Endothelial cell of umbilical vein (primary cell): ENCODE measurements around the gene IRF2. TPM values are rescaled to one million over a fixed set of nuclear protein-coding genes. Genes with fewer than 3 reads are reported as not detected.

Experiments
- BruUV-seq: library from RNA; stranded (reverse); fragments of 400-500 nt; replicated peaks from 2 replicates; lab custom pipeline; 2021; lab: Mats Ljungman, UMichigan
- CTCF ChIA-PET: fragments of 300-600, 350-600 bp; sonication (Branson Sonifier 250); formaldehyde crosslinking; loops from one replicate; lab custom pipeline; 2021; ENCODE audit warnings: antibody characterized with exemption, inconsistent platforms; lab: Charles Lee
- POLR2A ChIA-PET: fragments of 300-600, 350-600 bp; sonication (Branson Sonifier 250); formaldehyde crosslinking; loops from one replicate; lab custom pipeline; 2021; ENCODE audit warnings: antibody characterized with exemption, inconsistent platforms; lab: Charles Lee
- DNase-seq: peaks from one replicate; pipeline ENCODE4 v3.0.0-alpha.2; 2011; ENCODE audit warnings: low read depth, low spot score
- FAIRE-seq: peaks from 2 replicates; lab custom pipeline; 2011; peaks lifted over from hg19 to GRCh38; lab: Jason Lieb, UNC
- H2AFZ ChIP-seq: 2 replicates; pipeline ENCODE4 v1.6.0; 2012; ENCODE audit warnings: low read depth, low read length, control low read depth, inconsistent platforms
- H3K27ac ChIP-seq: 2 replicates; pipeline ENCODE4 v1.5.1; 2011; ENCODE audit warnings: low read depth, mild to moderate bottlenecking, control low read depth, low read length, moderate library complexity; ENCODE audit not compliant: insufficient read depth
- H3K27me3 ChIP-seq, 2 experiments: 2 replicates each; pipeline versions ENCODE4 v1.6.0 to v1.6.1; 2011; ENCODE audit warnings: low read length in 2 of 2, mixed read lengths in 1 of 2; ENCODE audit not compliant: control insufficient read depth in 2 of 2, insufficient read depth in 2 of 2
- H3K36me3 ChIP-seq, 2 experiments: 2 replicates in 1 of 2; 3 replicates in 1 of 2; pipeline ENCODE4 v1.5.1; 2011; ENCODE audit warnings: low read length in 2 of 2, mild to moderate bottlenecking in 1 of 2, moderate library complexity in 1 of 2; ENCODE audit not compliant: control insufficient read depth in 2 of 2, insufficient read depth in 2 of 2; ENCODE audit errors: extremely low read depth in 1 of 2
- H3K4me1 ChIP-seq: 3 replicates; pipeline ENCODE4 v1.5.1; 2011; ENCODE audit warnings: mild to moderate bottlenecking, low read length; ENCODE audit not compliant: control insufficient read depth, insufficient read depth; ENCODE audit errors: extremely low read depth
- H3K4me2 ChIP-seq: 2 replicates; pipeline ENCODE4 v1.6.1; 2011; ENCODE audit warnings: low read length, control low read depth, mixed read lengths; ENCODE audit not compliant: insufficient read depth
- H3K4me3 ChIP-seq, 3 experiments: fragments of 200-600 bp in 1 of 3; sonication (generic), shearing (Covaris generic) in 1 of 3; replicated peaks in 1 of 3; 2 replicates each; pipeline ENCODE4 v1.5.1; 2011 to 2016; ENCODE audit warnings: control low read depth in 3 of 3, low read length in 3 of 3, mild to moderate bottlenecking in 2 of 3, inconsistent platforms in 1 of 3, low read depth in 1 of 3, moderate library complexity in 1 of 3; ENCODE audit not compliant: insufficient read depth in 1 of 3
- H3K79me2 ChIP-seq: 2 replicates; pipeline ENCODE4 v1.6.0; 2012; ENCODE audit warnings: low read length, inconsistent platforms; ENCODE audit not compliant: control insufficient read depth, insufficient read depth
- H3K9ac ChIP-seq: replicated peaks from 2 replicates; pipeline ENCODE3; 2011; ENCODE audit warnings: low read length, control low read depth; ENCODE audit not compliant: insufficient read depth; ENCODE audit errors: extremely low read depth
- H3K9me1 ChIP-seq: replicated peaks from 3 replicates; pipeline ENCODE4 v1.6.0; 2011; ENCODE audit warnings: mild to moderate bottlenecking, low read length; ENCODE audit not compliant: control insufficient read depth, insufficient read depth; ENCODE audit errors: extremely low read depth
- H3K9me3 ChIP-seq: replicated peaks from 2 replicates; pipeline ENCODE4 v1.5.1; 2012; ENCODE audit warnings: low read length, inconsistent platforms; ENCODE audit not compliant: control insufficient read depth, insufficient read depth
- H4K20me1 ChIP-seq: replicated peaks from 2 replicates; pipeline ENCODE3; 2011; ENCODE audit warnings: mild to moderate bottlenecking, low read length; ENCODE audit not compliant: control insufficient read depth, insufficient read depth; ENCODE audit errors: extremely low read depth
- EZH2 ChIP-seq: IDR thresholded peaks from 2 replicates; pipeline ENCODE4 v1.6.1; 2012; ENCODE audit warnings: borderline replicate concordance, low read depth, mild to moderate bottlenecking, moderate library complexity, low read length, inconsistent platforms; ENCODE audit not compliant: severe bottlenecking
- FOS ChIP-seq: IDR thresholded peaks from 2 replicates; pipeline ENCODE4 v1.6.1; 2011; ENCODE audit warnings: mild to moderate bottlenecking, low read length, moderate library complexity, borderline replicate concordance; ENCODE audit not compliant: insufficient read depth
- GATA2 ChIP-seq: IDR thresholded peaks from 2 replicates; pipeline ENCODE4 v1.7.0; 2011; ENCODE audit warnings: low read depth, mild to moderate bottlenecking, moderate library complexity, mixed read lengths, low read length; ENCODE audit not compliant: insufficient read length, insufficient read depth
- JUN ChIP-seq: IDR thresholded peaks from 2 replicates; pipeline ENCODE4 v1.6.1; 2011; ENCODE audit warnings: borderline replicate concordance, low read depth; ENCODE audit not compliant: insufficient read length, insufficient read depth
- MYC ChIP-seq: IDR thresholded peaks from one replicate; pipeline ENCODE4 v1.6.1; 2011; ENCODE audit warnings: mild to moderate bottlenecking, low read depth, low read length
- POLR2A ChIP-seq: IDR thresholded peaks from 2 replicates; pipeline ENCODE4 v1.6.1; 2012; ENCODE audit warnings: low read depth, mild to moderate bottlenecking, control low read depth, low read length
- POLR2AphosphoS5 ChIP-seq: IDR thresholded peaks from 2 replicates; pipeline ENCODE4 v1.6.1; 2012; ENCODE audit warnings: low read depth, mild to moderate bottlenecking, control low read depth, low read length, moderate library complexity; ENCODE audit not compliant: insufficient read depth
- dilution Hi-C: fragments of 300-500 bp; cut with MboI; formaldehyde crosslinking; loops from one replicate; pipeline ENCODE4 v1.15.0; 2019; ENCODE audit warnings: low sequenced_read_pairs; ENCODE audit not compliant: extremely low pct_ligation_motif_present
- intact Hi-C: fragments of 100-400 bp; cut with micrococcal nuclease; formaldehyde crosslinking; loops from one replicate; pipeline ENCODE4 v1.10.0; 2022
- polyA plus RNA-seq, 4 experiments: library from polyadenylated mRNA; depleted of rRNA in 3 of 4; stranded (reverse) in 3 of 4; unstranded in 1 of 4; fragments of >200 nt; gene quantifications; 2 replicates each; pipeline versions ENCODE4 v1.2.1 to v1.2.3, GENCODE V29; 2011 to 2012; ENCODE audit warnings: missing spikeins in 1 of 4
- total RNA-seq: library from RNA; stranded (reverse); gene quantifications from 2 replicates; pipeline ENCODE4 v1.2.3, GENCODE V29; 2021
- TF ChIP-seq, protein P1 (sequence below), 2 donors: IDR thresholded peaks; 1 replicate in 1 of 2; 2 replicates in 1 of 2; pipeline ENCODE4 v1.5.1; 2011; ENCODE audit warnings: low read length in 2 of 2, mild to moderate bottlenecking in 2 of 2, moderate library complexity in 2 of 2, control low read depth in 1 of 2, inconsistent platforms in 1 of 2, low read depth in 1 of 2; ENCODE audit not compliant: insufficient read depth in 1 of 2; ENCODE audit errors: extremely low read depth in 1 of 2
- TF ChIP-seq, protein P2 (sequence below): IDR thresholded peaks from 2 replicates; pipeline ENCODE4 v1.6.1; 2011; ENCODE audit not compliant: insufficient read depth, insufficient read length

IRF2 gene
- total and polyA plus RNA-seq, 2 donors (not counting 3 experiments of a cell fraction or from before 2014, with no cell fraction given) = 26.9 to 27.6 TPM

DNA sequence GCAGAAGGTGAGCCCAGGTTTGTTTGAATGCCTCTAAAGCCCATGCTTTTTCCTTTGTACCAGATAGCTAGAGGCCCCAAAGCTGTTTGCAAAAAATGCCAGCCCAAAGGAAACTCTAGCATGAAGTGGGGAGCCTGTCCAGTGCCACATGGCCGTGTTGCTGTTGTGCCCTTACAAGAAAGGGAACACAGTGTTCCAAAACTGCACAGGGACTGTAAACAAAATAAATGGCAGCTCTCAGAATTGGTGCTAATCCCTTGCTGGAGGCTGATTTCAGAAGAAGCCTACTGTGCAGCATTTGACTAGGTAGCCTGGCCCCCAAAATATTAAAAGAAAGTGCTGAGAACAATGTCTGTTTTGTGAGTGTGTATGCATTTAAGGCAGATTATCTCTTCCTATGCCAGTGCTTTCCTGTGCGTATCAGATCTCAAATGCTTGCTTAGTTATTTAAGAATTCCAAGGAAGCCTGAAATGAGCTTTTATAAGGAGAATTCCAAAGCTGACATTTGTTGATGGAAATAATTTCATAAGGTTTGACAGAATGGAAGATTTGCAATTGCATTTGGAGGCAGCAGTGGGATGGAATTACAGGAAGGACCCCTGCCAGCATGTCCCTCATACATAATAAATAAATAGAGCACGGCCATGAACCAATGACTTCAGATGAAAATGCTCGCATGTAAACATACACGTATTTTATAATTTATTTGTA lies 115.7 kb downstream of the IRF2 start:
- ChIA-PET CTCF (interaction anchor here (1.4 to 1.8 kb wide), 3 partner anchors 13 to 95 kb away, joined by 5 to 6 read pairs (median 6); no protein-coding TSS in a partner anchor), POLR2A (interaction anchor here (0.9 kb wide), 1 partner anchor 12 kb away, joined by 3 read pairs; no protein-coding TSS in a partner anchor)
- DNase-seq (no peak), FAIRE-seq (no peak)
- BruUV-seq = no TSS peak
- Histone ChIP-seq H2AFZ (peak overlapping the region; percentile 16), H3K4me1 (peaks cover 13% of the 10 kb centered on the region), H3K36me3 (no peaks in the 10 kb centered on the region), H3K4me2 (no peak overlapping the region), H3K27me3 (no peaks in the 10 kb centered on the region), H3K79me2 (no peaks in the 10 kb centered on the region), H3K4me3 (no peak overlapping the region), H3K9me3 (no peaks in the 10 kb centered on the region), H3K9ac (no peak overlapping the region), H4K20me1 (no peaks in the 10 kb centered on the region), H3K27ac (no peak overlapping the region), H3K9me1 (no peaks in the 10 kb centered on the region)
- dilution Hi-C loops = no loop called here
- intact Hi-C loops = no loop called here
- no peak for TF ChIP-seq POLR2A
- no peak for TF ChIP-seq FOS
- TF ChIP-seq, protein P1, sequence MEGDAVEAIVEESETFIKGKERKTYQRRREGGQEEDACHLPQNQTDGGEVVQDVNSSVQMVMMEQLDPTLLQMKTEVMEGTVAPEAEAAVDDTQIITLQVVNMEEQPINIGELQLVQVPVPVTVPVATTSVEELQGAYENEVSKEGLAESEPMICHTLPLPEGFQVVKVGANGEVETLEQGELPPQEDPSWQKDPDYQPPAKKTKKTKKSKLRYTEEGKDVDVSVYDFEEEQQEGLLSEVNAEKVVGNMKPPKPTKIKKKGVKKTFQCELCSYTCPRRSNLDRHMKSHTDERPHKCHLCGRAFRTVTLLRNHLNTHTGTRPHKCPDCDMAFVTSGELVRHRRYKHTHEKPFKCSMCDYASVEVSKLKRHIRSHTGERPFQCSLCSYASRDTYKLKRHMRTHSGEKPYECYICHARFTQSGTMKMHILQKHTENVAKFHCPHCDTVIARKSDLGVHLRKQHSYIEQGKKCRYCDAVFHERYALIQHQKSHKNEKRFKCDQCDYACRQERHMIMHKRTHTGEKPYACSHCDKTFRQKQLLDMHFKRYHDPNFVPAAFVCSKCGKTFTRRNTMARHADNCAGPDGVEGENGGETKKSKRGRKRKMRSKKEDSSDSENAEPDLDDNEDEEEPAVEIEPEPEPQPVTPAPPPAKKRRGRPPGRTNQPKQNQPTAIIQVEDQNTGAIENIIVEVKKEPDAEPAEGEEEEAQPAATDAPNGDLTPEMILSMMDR (IDR thresholded peaks at IDR 0.05; ENCODE audit: extremely low read depth in 1 of 2, insufficient read depth in 1 of 2, low read depth in 1 of 2, low read length in 2 of 2) = no peak
- no peak for TF ChIP-seq MYC
- no peak for TF ChIP-seq POLR2AphosphoS5
- TF ChIP-seq EZH2 = no peak
- TF ChIP-seq, protein P2, sequence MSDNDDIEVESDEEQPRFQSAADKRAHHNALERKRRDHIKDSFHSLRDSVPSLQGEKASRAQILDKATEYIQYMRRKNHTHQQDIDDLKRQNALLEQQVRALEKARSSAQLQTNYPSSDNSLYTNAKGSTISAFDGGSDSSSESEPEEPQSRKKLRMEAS = no peak
- no peak for TF ChIP-seq GATA2
- no peak for TF ChIP-seq JUN
